Measurements from ENCODE around the gene RNF151. TPM values are rescaled to one million over a fixed set of nuclear protein-coding genes. Genes with fewer than 3 reads are reported as not detected.

Gene RNF151
- total and polyA plus RNA-seq, 2 of the 13 experiments (the other 11 are each of a cell fraction or from before 2014, with no cell fraction given) = not detected

- TF ChIP-seq PBX2 (CRISPR knock-in tag; IDR thresholded peaks at IDR 0.05) = no peak
- TF ChIP-seq KDM5A (IDR thresholded peaks at IDR 0.05; ENCODE audit: borderline replicate concordance, low read length) = no peak
- TF ChIP-seq CBX2 (IDR thresholded peaks at IDR 0.05; ENCODE audit: low read depth, low read length) = no peak
- TF ChIP-seq CBX2 (CRISPR knock-in tag; IDR thresholded peaks at IDR 0.05; ENCODE audit: low read depth) = no peak
- no peak for TF ChIP-seq CBFB (CRISPR knock-in tag; IDR thresholded peaks at IDR 0.05)
- TF ChIP-seq ISL2 (CRISPR knock-in tag; IDR thresholded peaks at IDR 0.05) = no peak
- TF ChIP-seq ZNF34 (CRISPR knock-in tag; IDR thresholded peaks at IDR 0.05; ENCODE audit: borderline replicate concordance) = no peak
- no peak for TF ChIP-seq HES4 (CRISPR knock-in tag; IDR thresholded peaks at IDR 0.05; ENCODE audit: borderline replicate concordance)
- no peak for TF ChIP-seq SETDB1 (CRISPR knock-in tag; IDR thresholded peaks at IDR 0.05; ENCODE audit: borderline replicate concordance)
- peak; percentile 39; the same call in 1 of the 2 replicates for TF ChIP-seq ZNF589 (CRISPR knock-in tag; conservative IDR thresholded peaks at IDR 0.05)
- TF ChIP-seq ZNF652 (CRISPR knock-in tag; IDR thresholded peaks at IDR 0.05; ENCODE audit: borderline replicate concordance, low read depth) = no peak
- TF ChIP-seq MAZ (IDR thresholded peaks at IDR 0.05; ENCODE audit: borderline replicate concordance, low read depth, low read length) = no peak
- no peak for TF ChIP-seq MAZ (CRISPR knock-in tag; IDR thresholded peaks at IDR 0.05; ENCODE audit: low read depth)
- no peak for TF ChIP-seq ZC3H4 (CRISPR knock-in tag; IDR thresholded peaks at IDR 0.05; ENCODE audit: borderline replicate concordance)
- TF ChIP-seq ZNF329 (CRISPR knock-in tag; IDR thresholded peaks at IDR 0.05; ENCODE audit: low read depth) = no peak
- TF ChIP-seq MXD3 (CRISPR knock-in tag; IDR thresholded peaks at IDR 0.05) = no peak
- TF ChIP-seq FOSL1 (CRISPR knock-in tag; IDR thresholded peaks at IDR 0.05; ENCODE audit: borderline replicate concordance) = no peak
- TF ChIP-seq ZFP82 (CRISPR knock-in tag; IDR thresholded peaks at IDR 0.05; ENCODE audit: borderline replicate concordance) = no peak
- TF ChIP-seq KAT2B (IDR thresholded peaks at IDR 0.05; ENCODE audit: borderline replicate concordance, low read depth, low read length) = no peak
- TF ChIP-seq ZNF468 (CRISPR knock-in tag; IDR thresholded peaks at IDR 0.05) = no peak
- TF ChIP-seq ZNF546 (CRISPR knock-in tag; conservative IDR thresholded peaks at IDR 0.05) = no peak
- no peak for TF ChIP-seq POGK (CRISPR knock-in tag; conservative IDR thresholded peaks at IDR 0.05)
- TF ChIP-seq PHF20 (CRISPR knock-in tag; IDR thresholded peaks at IDR 0.05) = no peak
- TF ChIP-seq ZFX (CRISPR knock-in tag; IDR thresholded peaks at IDR 0.05; ENCODE audit: low read depth) = peak; percentile 47; the same call in 1 of the 2 replicates
- 0 out of 2 replicates have a peak, but pooled peaks have one; percentile 15 for TF ChIP-seq ZNF230 (CRISPR knock-in tag; IDR thresholded peaks at IDR 0.05)
- TF ChIP-seq PLSCR1 (CRISPR knock-in tag; IDR thresholded peaks at IDR 0.05; ENCODE audit: borderline replicate concordance) = no peak
Measured at GRCh38 chr16:1933097-1933661, 33.5 kb upstream of the RNF151 start (continued).

Measured in HepG2 (cell line).